HepG2 (cell line): Measurements from ENCODE around the gene CA10. TPM values are rescaled to one million over a fixed set of nuclear protein-coding genes. Genes with fewer than 3 reads are reported as not detected.

Source experiments
- CEBPG ChIP-seq: IDR thresholded peaks from 2 replicates; pipeline ENCODE4 v1.6.1; 2016
- EP300 ChIP-seq, 3 experiments: sonication (generic) in 1 of 3; formaldehyde crosslinking in 1 of 3; IDR thresholded peaks; 2 replicates each; pipeline versions ENCODE4 v1.5.1 to v1.6.1; 2011 to 2020; ENCODE audit warnings: low read depth in 2 of 3, low read length in 2 of 3, borderline replicate concordance in 1 of 3, improper control_type of control experiment in 1 of 3, mild to moderate bottlenecking in 1 of 3, missing genetic modification reagents in 1 of 3, moderate library complexity in 1 of 3
- FOXO1 ChIP-seq: sonication (generic); formaldehyde crosslinking; IDR thresholded peaks from 2 replicates; pipeline ENCODE4 v1.4.0; 2020; ENCODE audit warnings: missing genetic modification reagents
- HMGA1 ChIP-seq: sonication (generic); formaldehyde crosslinking; conservative IDR thresholded peaks from 2 replicates; pipeline ENCODE4 v1.4.0; 2020; ENCODE audit warnings: missing genetic modification reagents
- KLF16 ChIP-seq, 2 experiments: sonication (generic) in 1 of 2; formaldehyde crosslinking in 1 of 2; IDR thresholded peaks; 2 replicates each; pipeline versions ENCODE4 v1.6.1 to v1.8.0; 2016 to 2023; ENCODE audit warnings: missing genetic modification reagents in 2 of 2, missing compliant biosample characterization in 1 of 2
- MAFG ChIP-seq: sonication (generic); formaldehyde crosslinking; IDR thresholded peaks from 2 replicates; pipeline ENCODE4 v1.5.1; 2020; ENCODE audit warnings: mild to moderate bottlenecking, missing genetic modification reagents
- MAZ ChIP-seq, 2 experiments: sonication (generic) in 1 of 2; formaldehyde crosslinking in 1 of 2; IDR thresholded peaks; 2 replicates each; pipeline versions ENCODE4 v1.5.0 to v1.6.1; 2012 to 2020; ENCODE audit warnings: low read depth in 2 of 2, mild to moderate bottlenecking in 2 of 2, borderline replicate concordance in 1 of 2, improper control_type of control experiment in 1 of 2, low read length in 1 of 2, missing genetic modification reagents in 1 of 2, moderate library complexity in 1 of 2
- NFE2L2 ChIP-seq: fragments of 150-350 bp; IDR thresholded peaks from 2 replicates; pipeline ENCODE4 v1.6.1; 2014; ENCODE audit warnings: low read length
- SAFB2 ChIP-seq: sonication (generic); formaldehyde crosslinking; IDR thresholded peaks from 2 replicates; pipeline ENCODE4 v1.5.1; 2020; ENCODE audit warnings: missing genetic modification reagents, low read depth, mild to moderate bottlenecking, borderline replicate concordance
- SP4 ChIP-seq: sonication (generic); formaldehyde crosslinking; IDR thresholded peaks from 2 replicates; pipeline ENCODE4 v1.8.1; 2023; ENCODE audit warnings: mild to moderate bottlenecking, missing genetic modification reagents
- ZEB1 ChIP-seq: IDR thresholded peaks from 2 replicates; pipeline ENCODE4 v1.6.1; 2012; ENCODE audit warnings: mild to moderate bottlenecking, low read depth, inconsistent platforms; ENCODE audit not compliant: insufficient replicate concordance
- ZFP36L1 ChIP-seq: sonication (generic); formaldehyde crosslinking; IDR thresholded peaks from 2 replicates; pipeline ENCODE4 v1.8.0; 2022; ENCODE audit warnings: mild to moderate bottlenecking, missing genetic modification reagents, moderate library complexity
- ZNF17 ChIP-seq: sonication (generic); formaldehyde crosslinking; IDR thresholded peaks from 2 replicates; pipeline ENCODE4 v1.5.0; 2020; ENCODE audit warnings: mild to moderate bottlenecking, missing genetic modification reagents
- ZNF556 ChIP-seq: sonication (generic); formaldehyde crosslinking; IDR thresholded peaks from 2 replicates; pipeline ENCODE4 v1.4.0; 2020; ENCODE audit warnings: mild to moderate bottlenecking, missing genetic modification reagents, borderline replicate concordance
- polyA plus RNA-seq, 8 experiments: library from polyadenylated mRNA; depleted of rRNA in 3 of 8; stranded (reverse) in 7 of 8; unstranded in 1 of 8; fragments of >200 nt; fragmentation: Illumina TruSeq in 4 of 8; extraction: Trizol in 4 of 8; gene quantifications; 2 replicates each; pipeline versions ENCODE4 v1.2.1 to v1.2.3, GENCODE V29; 2011 to 2016; ENCODE audit warnings: low read depth in 4 of 8, missing spikeins in 1 of 8, mixed read lengths in 1 of 8; ENCODE audit not compliant: insufficient read depth in 1 of 8
- total RNA-seq, 5 experiments: library from RNA; depleted of rRNA; stranded (reverse); fragments of >200 nt; fragmentation: Illumina TruSeq; extraction: Trizol; gene quantifications; 2 replicates each; pipeline ENCODE4 v1.2.3, GENCODE V29; 2016; ENCODE audit warnings: low read depth in 1 of 5
- TF ChIP-seq, protein P1 (sequence below): sonication (generic); formaldehyde crosslinking; IDR thresholded peaks from 2 replicates; pipeline ENCODE4 v1.9.0; 2021; ENCODE audit warnings: missing genetic modification reagents, borderline replicate concordance
- TF ChIP-seq, protein P2 (sequence below): sonication (generic); formaldehyde crosslinking; IDR thresholded peaks from 2 replicates; pipeline ENCODE4 v1.5.0; 2020; ENCODE audit warnings: missing genetic modification reagents
- TF ChIP-seq, protein P3 (sequence below): sonication (generic); formaldehyde crosslinking; IDR thresholded peaks from 2 replicates; pipeline ENCODE4 v1.9.0; 2021; ENCODE audit warnings: mild to moderate bottlenecking, missing genetic modification reagents
- TF ChIP-seq, protein P4 (sequence below): sonication (generic); formaldehyde crosslinking; IDR thresholded peaks from 2 replicates; pipeline ENCODE4 v1.4.0; 2020; ENCODE audit warnings: missing genetic modification reagents, low read depth, mild to moderate bottlenecking, borderline replicate concordance
- TF ChIP-seq, protein P5 (sequence below): sonication (generic); formaldehyde crosslinking; IDR thresholded peaks from 2 replicates; pipeline ENCODE4 v1.8.1; 2023; ENCODE audit warnings: mild to moderate bottlenecking, moderate library complexity, missing genetic modification reagents

CA10 gene
- total and polyA plus RNA-seq, 2 of the 13 experiments (the other 11 are each of a cell fraction or from before 2014, with no cell fraction given) = not detected

DNA sequence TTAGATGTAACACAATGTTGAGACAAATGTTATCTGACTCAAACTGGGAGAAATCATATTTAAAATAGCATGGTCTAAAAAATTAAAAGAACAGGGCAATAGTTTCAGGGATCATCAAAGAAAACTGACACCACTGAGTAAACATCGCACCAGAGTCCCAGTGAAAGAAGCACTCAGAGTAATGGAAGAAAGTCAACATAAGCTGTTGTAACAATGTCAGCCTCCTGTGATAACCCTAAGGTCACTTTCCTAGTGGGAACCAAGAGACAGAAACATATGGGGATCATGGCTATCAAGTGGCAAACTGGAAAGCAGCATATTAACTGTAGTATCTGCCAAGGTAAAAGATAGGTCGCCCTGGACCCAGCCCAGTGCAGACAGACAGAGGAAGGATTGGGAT lies 160.8 kb downstream of the CA10 start (continued):
- TF ChIP-seq, protein P1, sequence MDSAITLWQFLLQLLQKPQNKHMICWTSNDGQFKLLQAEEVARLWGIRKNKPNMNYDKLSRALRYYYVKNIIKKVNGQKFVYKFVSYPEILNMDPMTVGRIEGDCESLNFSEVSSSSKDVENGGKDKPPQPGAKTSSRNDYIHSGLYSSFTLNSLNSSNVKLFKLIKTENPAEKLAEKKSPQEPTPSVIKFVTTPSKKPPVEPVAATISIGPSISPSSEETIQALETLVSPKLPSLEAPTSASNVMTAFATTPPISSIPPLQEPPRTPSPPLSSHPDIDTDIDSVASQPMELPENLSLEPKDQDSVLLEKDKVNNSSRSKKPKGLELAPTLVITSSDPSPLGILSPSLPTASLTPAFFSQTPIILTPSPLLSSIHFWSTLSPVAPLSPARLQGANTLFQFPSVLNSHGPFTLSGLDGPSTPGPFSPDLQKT (CRISPR knock-in tag) = no peak
- TF ChIP-seq MAZ (IDR thresholded peaks at IDR 0.05; ENCODE audit: borderline replicate concordance, low read depth, low read length) = no peak
- TF ChIP-seq MAZ (CRISPR knock-in tag; IDR thresholded peaks at IDR 0.05; ENCODE audit: low read depth) = no peak
- TF ChIP-seq KLF16 (CRISPR knock-in tag; IDR thresholded peaks at IDR 0.05) = no peak
- TF ChIP-seq SAFB2 (CRISPR knock-in tag) = no peak
- TF ChIP-seq EP300 (IDR thresholded peaks at IDR 0.05; ENCODE audit: low read depth in 2 of 2, low read length in 2 of 2) = peak in 1 of 2 experiments; percentile 56; a peak in 2 of 4 replicates
- TF ChIP-seq EP300 (CRISPR knock-in tag; IDR thresholded peaks at IDR 0.05; ENCODE audit: borderline replicate concordance) = no peak
- 0 out of 2 replicates have a peak, but pooled peaks have one; percentile 38 for TF ChIP-seq FOXO1 (CRISPR knock-in tag)
- no peak for TF ChIP-seq ZNF17 (CRISPR knock-in tag)
- TF ChIP-seq, protein P2, sequence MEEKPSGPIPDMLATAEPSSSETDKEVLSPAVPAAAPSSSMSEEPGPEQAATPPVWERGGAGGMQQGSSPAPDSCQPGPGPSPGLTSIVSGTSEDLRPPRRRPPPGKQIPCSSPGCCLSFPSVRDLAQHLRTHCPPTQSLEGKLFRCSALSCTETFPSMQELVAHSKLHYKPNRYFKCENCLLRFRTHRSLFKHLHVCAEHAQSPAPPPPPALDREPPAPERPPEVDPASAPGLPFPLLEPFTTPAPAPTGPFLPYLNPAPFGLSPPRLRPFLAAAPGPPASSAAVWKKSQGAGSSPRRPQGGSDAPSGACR = no peak
- TF ChIP-seq MAFG (CRISPR knock-in tag) = no peak
- no peak for TF ChIP-seq SP4 (CRISPR knock-in tag)
- TF ChIP-seq ZFP36L1 (CRISPR knock-in tag) = 0 out of 2 replicates have a peak, but pooled peaks have one; percentile 27
- TF ChIP-seq, protein P3, sequence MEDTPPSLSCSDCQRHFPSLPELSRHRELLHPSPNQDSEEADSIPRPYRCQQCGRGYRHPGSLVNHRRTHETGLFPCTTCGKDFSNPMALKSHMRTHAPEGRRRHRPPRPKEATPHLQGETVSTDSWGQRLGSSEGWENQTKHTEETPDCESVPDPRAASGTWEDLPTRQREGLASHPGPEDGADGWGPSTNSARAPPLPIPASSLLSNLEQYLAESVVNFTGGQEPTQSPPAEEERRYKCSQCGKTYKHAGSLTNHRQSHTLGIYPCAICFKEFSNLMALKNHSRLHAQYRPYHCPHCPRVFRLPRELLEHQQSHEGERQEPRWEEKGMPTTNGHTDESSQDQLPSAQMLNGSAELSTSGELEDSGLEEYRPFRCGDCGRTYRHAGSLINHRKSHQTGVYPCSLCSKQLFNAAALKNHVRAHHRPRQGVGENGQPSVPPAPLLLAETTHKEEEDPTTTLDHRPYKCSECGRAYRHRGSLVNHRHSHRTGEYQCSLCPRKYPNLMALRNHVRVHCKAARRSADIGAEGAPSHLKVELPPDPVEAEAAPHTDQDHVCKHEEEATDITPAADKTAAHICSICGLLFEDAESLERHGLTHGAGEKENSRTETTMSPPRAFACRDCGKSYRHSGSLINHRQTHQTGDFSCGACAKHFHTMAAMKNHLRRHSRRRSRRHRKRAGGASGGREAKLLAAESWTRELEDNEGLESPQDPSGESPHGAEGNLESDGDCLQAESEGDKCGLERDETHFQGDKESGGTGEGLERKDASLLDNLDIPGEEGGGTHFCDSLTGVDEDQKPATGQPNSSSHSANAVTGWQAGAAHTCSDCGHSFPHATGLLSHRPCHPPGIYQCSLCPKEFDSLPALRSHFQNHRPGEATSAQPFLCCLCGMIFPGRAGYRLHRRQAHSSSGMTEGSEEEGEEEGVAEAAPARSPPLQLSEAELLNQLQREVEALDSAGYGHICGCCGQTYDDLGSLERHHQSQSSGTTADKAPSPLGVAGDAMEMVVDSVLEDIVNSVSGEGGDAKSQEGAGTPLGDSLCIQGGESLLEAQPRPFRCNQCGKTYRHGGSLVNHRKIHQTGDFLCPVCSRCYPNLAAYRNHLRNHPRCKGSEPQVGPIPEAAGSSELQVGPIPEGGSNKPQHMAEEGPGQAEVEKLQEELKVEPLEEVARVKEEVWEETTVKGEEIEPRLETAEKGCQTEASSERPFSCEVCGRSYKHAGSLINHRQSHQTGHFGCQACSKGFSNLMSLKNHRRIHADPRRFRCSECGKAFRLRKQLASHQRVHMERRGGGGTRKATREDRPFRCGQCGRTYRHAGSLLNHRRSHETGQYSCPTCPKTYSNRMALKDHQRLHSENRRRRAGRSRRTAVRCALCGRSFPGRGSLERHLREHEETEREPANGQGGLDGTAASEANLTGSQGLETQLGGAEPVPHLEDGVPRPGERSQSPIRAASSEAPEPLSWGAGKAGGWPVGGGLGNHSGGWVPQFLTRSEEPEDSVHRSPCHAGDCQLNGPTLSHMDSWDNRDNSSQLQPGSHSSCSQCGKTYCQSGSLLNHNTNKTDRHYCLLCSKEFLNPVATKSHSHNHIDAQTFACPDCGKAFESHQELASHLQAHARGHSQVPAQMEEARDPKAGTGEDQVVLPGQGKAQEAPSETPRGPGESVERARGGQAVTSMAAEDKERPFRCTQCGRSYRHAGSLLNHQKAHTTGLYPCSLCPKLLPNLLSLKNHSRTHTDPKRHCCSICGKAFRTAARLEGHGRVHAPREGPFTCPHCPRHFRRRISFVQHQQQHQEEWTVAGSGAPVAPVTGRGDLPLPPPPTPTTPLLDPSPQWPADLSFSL (CRISPR knock-in tag) = no peak
- TF ChIP-seq, protein P4, sequence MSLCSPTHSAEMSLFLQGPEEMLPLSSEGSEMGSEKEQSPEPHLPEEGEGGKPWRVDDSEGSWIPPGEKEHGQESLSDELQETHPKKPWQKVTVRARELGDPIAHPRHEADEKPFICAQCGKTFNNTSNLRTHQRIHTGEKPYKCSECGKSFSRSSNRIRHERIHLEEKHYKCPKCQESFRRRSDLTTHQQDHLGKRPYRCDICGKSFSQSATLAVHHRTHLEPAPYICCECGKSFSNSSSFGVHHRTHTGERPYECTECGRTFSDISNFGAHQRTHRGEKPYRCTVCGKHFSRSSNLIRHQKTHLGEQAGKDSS (CRISPR knock-in tag) = no peak
- TF ChIP-seq ZNF556 (CRISPR knock-in tag) = no peak
- TF ChIP-seq, protein P5, sequence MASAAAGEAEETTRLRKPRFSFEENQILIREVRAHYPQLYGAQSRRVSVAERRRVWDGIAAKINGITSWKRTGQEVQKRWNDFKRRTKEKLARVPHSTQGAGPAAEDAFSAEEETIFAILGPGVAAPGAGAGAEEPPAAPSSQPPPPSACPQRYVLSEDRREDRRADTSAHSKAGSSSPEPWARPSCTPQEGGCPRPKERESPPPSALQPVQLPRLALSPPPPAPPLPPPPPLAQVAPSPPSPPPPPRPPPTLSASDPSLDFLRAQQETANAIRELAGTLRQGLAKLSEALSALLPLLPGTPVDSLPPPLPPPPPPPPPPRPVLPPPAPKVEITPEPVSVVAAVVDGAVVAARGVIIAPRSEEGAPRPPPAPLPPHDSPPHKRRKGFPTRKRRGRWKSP (CRISPR knock-in tag) = no peak
- no peak for TF ChIP-seq NFE2L2
- TF ChIP-seq ZEB1 = no peak
- 0 out of 2 replicates have a peak, but pooled peaks have one; percentile 15 for TF ChIP-seq CEBPG
- no peak for TF ChIP-seq HMGA1
